G401.6 (cell line): ENCODE results near the gene ANXA2R.

Experiments
- FAIRE-seq: peaks from 2 replicates; lab custom pipeline; 2012; peaks lifted over from hg19 to GRCh38; lab: Jason Lieb, UNC

The ANXA2R gene

DNA sequence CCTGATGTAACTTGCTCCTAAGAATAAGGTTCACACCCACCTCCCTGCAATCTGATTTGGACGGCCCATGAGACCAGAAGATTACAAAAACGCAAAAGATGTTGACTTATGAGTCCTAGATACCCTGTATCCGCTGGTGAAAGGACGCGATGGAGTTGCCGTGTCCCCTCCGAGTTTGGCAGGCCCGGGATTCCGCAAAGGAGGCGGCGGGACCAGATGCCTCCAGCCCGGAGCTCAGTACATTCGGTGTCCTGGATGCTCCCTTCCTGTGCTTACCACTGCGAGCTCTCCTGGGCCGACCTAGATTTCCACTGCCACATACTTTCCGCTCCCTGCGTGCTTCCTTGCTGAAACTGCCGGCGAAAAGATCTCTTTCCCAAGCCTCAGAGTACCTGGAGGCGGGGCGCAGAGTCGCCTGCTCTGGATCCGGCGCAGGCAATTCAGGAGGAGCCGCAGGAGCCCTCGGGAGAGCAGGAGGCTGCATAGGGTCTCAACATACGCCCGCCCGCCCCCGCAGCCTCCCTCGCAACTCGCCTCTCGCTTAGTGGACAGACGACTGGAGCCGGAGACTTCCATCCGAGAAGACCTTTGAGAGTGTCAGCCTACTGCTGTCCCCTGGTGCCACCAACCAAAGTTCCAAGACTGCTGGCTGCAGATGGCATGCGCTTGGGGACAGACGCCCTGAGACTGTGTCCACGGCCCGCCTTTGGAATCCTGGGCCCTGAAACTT lies 39.8 kb downstream of the ANXA2R start:
- no peak for FAIRE-seq

DNA sequence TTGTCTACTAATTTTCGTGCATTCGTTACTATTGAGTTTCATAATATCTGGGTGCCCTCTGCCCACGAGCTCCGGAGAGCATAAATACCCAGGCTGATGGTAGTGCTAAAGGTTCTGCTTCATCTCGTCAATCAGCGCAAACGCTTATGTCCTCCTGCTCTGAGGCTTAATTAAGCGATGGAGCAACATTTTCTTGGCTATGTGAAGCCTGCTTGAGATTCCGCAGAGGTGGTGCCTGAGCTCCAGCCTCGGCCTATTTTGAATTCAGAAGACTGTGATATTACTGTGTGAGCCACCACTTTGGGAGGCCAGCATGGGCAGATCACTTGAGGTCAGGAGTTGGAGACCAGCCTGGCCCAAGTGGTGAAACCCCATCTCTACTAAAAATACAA lies 44.8 kb downstream of the ANXA2R start:
- no peak for FAIRE-seq

DNA sequence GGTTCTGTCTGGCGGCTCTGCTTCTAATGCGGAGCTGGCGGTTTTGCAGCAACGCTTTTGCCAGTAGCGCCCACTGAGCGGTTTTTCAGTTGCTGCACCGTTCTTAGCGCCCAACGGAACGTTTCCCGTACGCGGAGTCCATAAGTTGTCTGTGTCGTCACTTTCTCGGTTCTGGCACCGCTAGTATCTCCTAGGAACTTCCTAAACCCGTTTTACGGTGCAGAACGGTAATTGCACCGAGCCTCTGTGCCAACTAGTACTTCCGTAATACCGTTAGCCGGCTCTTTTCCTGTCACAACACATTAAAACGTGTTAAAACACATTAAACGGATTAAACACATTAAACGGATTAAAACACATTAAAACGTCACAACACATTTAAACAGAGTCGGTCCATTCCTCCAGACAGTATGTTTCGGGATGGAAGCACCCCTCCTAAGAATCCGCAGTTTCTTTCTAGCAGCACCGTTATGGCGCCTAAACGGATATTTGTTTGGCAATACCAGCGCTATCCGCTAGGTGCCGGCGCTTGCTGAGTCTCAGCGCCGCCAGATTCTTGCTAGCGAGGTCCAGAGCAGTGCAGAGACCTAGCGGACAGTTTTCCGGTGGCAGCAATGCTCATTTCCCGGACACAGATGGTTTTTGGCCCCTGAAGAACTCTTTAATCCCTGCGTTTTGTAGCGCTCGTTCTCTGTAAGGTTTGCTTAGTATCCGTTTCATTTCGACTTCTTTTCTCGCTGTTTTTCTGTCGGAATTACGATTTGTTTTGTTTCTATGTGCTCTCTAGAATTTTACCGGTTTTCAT lies 45.4 kb downstream of the ANXA2R start:
- FAIRE-seq = peak; percentile 93

DNA sequence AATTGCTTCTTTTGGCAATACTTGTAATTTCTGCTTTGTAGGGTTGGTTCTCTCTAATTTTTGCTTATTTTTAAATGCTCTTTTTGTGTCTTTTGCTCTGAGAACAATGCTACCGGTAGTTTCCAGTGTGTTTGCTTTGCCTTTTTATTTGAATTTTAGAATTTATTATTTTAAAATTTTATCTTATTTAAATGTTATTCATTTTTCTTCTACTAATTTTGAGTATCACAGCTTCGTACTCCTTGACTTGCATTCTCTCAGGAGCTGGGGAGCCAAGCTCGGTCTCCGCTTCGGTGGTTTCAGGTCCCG lies 45.9 kb downstream of the ANXA2R start:
- FAIRE-seq = no peak

DNA sequence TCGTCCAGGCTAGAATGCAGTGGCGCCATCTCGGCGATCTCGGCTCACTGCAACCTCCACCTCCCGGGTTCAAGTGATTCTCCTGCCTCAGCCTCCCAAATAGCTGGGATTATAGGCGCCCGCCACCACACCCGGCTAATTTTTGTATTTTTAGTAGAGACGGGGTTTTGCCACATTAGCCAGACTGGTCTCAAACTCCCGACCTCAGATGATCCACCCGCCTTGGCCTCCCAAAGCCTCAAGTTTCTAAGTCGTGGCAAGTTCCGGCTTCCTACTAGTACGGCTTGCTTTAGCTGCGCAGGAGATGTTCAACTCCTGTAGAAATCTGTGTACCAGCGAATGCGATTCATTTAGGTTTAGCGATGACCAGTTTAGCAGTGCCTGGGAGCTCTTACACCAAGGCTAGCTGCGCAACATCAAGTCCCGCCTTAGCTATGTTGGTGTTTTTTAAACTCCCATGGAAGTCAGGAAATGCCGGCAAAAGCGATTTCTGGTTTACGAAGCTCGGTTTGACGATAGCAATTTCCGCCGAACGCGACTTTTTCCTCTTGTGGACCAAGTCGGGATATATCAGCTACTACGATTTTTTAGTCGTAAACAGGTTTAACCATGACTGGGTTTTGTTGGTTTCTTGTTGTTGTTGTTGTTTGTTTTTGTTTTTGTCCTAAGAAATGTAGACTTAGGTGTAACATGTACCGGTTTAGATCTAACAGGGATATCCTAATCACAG lies 46.4 kb downstream of the ANXA2R start:
- no peak for FAIRE-seq

DNA sequence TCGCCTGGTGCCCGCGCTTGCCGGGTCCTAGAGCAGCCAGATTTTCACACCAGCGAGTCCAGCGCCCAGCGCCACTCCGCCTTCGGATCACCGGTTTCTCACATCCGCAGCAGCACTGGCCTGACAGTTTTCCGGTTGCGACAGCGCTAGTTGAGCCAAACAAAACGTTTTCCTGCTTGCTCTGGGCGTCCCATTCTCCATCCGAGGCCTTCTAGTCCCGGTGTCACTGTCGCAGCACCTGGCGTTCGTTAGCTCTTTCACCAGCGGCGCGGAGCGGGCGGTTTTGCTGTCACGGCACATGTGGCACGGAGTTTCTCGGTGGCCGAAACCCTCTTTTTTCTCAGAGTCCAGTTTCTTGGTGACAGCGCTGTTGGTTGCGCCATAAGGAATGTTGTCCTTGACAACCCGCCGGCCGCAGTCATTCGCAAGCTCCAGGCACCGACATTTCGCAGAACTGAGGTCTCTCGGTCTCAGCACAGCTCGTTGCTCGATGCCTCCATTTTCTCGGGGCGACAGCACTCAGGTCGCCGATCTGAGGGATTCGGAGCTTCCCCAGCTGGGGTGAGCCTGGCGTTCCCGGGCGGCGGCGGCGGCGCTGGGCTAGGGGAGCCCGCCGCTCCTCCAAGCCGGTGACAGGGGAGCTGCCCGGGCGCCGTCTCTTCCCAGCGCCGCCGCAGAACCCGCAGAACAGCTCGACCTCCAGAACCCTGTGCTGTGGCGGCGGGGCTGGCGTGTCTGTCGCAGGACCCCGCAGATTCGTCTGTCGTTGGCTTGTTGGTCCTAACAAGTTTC lies 47.8 kb downstream of the ANXA2R start:
- no peak for FAIRE-seq

DNA sequence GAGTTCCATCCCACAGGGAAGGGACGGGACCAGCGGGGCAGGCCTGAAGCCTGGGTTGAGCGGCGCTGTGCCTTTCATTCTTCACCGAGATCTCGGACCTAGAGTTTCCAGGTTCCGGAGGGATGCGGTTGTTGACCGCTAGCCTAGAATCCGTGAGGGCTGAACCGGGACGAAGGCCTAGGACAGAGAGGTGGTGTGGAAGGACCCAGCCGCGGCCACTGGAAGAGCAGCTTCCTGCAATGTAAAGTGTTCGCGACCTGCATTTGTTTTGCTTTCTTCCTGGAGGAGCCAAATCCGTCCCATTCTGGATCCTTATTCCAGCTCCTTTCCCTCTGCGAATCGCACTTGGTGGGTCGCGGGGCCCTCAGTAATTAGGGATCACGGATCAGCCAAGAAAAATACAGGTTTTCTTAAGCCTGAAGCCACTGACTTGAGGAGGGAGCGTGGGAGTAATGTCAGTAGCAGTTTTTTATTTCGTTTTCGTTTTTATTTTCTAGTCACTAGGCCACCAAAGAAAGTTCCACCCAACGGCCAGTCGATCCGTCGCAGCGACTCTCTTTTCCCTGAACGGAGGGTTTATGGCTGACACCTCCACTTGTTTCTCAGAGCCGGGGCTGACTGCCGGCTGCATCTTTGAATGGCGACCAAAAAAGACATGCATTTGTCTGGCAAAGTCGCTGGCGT lies 48.6 kb downstream of the ANXA2R start:
- FAIRE-seq = no peak

DNA sequence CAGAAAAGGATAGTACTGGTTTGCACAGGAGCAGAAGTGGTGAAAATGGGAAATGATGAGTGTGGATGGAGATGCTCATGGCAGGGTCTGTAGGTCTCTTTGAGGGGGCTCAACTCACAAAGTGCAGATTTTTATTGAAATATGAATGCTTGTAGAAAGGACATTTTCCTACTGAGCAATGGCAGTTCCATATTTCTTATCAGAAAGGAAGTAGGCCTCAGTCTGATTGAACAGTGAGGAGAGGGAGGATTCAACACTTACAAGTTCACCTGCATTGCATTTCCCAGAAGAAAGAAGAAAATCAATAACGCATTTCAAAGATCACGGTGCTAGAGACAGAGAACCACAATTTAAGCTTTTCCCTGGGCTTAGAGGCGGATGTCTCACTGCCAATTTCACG lies 49.2 kb downstream of the ANXA2R start:
- FAIRE-seq = no peak
